GM12875 (cell line): ENCODE results near the gene OR2K2.
A peak's percentile ranks its signal among the peaks of the same experiment; 100 is the strongest.
"Not testable (repeated sequence)": the region's sequence is repeated elsewhere in the genome, so short reads cannot be mapped to it uniquely, and the experiment has no call there.

Experiments used
- H3K4me3 ChIP-seq: one replicate; pipeline ENCODE4 v1.5.1; 2011; ENCODE audit warnings: low read depth, low read length, control low read depth
- TF ChIP-seq, protein P1 (sequence below): IDR thresholded peaks from 2 replicates; pipeline ENCODE4 v1.5.1; 2011; ENCODE audit warnings: low read depth, mild to moderate bottlenecking, control low read depth, inconsistent platforms, low read length, moderate library complexity, borderline replicate concordance; ENCODE audit not compliant: insufficient read depth

OR2K2 gene

GRCh38 chr9:111316796-111317195, 13.2 kb downstream of the OR2K2 start:
- H3K4me3 ChIP-seq = no peak overlapping the region
- TF ChIP-seq, protein P1, sequence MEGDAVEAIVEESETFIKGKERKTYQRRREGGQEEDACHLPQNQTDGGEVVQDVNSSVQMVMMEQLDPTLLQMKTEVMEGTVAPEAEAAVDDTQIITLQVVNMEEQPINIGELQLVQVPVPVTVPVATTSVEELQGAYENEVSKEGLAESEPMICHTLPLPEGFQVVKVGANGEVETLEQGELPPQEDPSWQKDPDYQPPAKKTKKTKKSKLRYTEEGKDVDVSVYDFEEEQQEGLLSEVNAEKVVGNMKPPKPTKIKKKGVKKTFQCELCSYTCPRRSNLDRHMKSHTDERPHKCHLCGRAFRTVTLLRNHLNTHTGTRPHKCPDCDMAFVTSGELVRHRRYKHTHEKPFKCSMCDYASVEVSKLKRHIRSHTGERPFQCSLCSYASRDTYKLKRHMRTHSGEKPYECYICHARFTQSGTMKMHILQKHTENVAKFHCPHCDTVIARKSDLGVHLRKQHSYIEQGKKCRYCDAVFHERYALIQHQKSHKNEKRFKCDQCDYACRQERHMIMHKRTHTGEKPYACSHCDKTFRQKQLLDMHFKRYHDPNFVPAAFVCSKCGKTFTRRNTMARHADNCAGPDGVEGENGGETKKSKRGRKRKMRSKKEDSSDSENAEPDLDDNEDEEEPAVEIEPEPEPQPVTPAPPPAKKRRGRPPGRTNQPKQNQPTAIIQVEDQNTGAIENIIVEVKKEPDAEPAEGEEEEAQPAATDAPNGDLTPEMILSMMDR = no peak

DNA sequence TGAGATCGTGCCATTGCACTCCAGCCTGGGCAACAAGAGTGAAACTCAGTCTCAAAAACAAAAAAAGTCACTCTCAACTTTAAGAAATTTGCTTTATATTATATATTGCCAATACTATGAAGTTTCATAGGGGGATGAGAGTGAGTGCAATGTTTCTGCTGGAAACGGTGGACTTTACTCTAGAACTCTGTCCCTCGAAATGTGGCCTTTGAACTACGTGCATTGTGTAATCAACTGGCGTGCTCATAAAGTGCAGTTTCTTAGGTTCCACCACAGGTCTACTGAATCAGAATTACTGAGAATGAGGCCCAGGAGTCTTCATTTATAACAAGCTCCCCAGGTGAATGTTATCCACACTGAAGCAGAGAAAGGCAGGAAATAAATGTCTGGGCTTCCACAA, 24.1 kb downstream of the OR2K2 start:
- H3K4me3 ChIP-seq = no peak overlapping the region

DNA sequence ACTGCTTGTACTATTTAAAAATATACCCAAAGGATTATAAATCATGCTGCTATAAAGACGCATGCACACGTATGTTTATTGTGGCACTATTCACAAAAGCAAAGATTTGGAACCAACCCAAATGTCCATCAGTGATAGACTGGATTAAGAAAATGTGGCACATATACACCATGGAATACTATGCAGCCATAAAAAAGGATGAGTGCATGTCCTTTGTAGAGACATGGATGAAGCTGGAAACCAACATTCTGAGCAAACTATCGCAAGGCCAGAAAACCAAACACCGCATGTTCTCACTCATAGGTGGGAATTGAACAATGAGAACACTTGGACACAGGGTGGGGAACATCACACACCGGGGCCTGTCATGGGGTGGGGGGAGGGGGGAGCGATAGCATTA, 26.0 kb downstream of the OR2K2 start:
- not testable (repeated sequence) for H3K4me3 ChIP-seq

More for the DNA sequence above, 24.1 kb downstream of the OR2K2 start:
- TF ChIP-seq, protein P1 = no peak

DNA sequence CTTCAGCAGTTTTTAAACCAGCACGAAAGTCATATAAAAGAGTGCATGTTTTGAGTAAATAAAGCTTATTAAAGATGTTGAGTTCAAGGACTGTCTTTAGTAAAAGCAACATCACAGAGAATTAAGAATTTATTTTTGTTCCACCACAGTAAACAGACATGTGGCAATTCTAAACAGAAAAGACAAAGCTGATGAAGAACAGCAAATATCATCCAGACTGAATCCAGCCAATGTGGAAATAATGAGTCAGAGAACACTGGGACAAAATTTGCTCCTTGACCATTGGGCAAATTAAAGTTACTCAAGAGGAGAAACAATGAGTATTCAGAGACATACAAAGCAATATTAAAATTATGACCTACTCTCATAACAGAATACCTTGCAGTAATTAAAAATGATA, 28.8 kb downstream of the OR2K2 start:
- TF ChIP-seq, protein P1 = no peak

DNA sequence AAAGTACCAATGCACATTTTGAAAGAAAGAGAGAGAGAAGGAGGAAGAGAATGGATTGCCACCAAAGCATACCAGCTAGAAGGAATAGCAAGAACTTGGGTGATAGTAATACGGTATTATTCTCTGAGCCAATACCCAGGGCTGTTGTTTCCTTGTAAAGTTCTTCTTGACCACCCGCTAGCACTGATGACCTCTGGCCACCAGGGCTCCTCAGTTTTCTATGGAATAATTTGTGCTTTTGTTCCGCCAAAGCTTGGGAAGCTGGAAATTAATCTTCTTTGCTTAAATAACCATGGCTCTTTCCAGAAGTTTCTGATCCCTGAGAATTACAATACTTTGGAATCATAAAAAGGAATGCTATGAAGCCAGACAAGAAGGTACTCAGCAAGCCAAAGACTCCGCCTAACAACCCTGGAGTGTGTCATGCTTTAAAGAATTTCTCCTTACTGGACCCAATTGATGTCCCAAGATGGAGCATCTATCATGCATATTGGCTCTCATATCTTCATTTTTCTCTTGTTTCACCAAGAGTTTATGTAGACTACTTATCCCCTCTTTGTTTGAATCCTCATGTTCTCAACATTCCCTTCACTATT, 29.8 kb downstream of the OR2K2 start:
- TF ChIP-seq, protein P1 = no peak
- no peak overlapping the region for H3K4me3 ChIP-seq

More for the DNA sequence above, 28.8 kb downstream of the OR2K2 start:
- no peak overlapping the region for H3K4me3 ChIP-seq

- H3K4me3 ChIP-seq = not testable (repeated sequence)
Measured at GRCh38 chr9:111299599-111299966, 30.4 kb downstream of the OR2K2 start.

DNA sequence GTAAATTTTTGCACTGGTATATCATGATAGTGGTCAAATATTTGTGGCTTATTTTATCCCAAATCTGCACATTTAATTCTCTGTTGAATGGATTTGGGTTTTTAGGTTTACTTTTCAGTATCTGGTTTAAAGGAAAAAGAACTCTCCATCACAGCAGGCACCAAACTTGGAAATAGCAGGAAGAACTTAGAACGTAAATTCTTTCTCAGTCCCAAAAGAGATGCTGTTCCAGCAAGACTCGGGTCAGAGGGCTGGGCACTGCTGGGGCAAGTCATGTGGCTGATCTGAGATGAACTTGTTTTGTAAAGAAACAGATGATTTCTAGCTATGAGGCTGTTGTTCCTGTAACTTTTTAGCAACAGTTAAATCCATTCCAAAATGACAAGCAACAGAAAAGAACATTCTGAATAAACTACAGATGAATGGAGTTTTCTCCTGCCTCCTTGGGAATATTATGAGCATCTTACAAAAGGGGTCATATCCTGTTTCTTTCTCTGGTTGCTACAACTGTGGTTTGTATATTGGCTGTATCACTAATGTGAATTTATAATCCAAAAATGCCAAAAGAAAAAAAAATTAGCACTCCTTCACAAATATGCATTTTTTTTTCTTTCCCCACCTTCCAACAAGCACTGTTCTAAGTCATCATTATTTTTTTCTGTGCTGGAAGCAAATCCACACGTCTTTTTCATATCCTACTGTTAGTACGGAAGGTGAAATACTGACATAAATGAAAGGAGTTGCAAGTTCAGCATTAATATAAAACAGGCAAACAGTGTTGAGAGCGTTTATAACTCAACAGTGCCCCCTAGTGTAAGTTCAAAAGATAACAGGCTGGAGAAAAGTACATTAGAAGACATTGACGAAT, 31.1 kb downstream of the OR2K2 start:
- TF ChIP-seq, protein P1 = peak; percentile 14; the same call in 1 of the 2 replicates
- H3K4me3 ChIP-seq = no peak overlapping the region

DNA sequence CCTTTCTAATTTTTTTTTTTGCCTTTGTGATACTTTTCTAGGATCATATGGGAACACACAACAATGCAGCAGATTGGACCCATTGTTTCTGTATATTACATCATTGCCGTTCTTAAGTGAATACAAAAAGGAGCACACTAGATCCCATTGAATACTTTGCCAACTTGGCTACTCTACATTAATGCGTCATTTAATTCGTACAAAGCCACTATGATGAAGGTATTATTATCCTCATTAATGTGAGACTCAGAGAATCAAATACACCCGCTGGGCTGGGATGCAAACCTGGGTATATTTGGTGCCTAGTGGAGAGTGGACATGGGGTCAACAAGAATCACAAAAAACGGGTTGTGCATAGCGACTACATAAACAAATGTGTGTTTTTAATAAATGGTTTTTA, 31.9 kb downstream of the OR2K2 start:
- H3K4me3 ChIP-seq = no peak overlapping the region
- TF ChIP-seq, protein P1 = no peak
